Measurements from ENCODE around the gene SLC5A1. TPM values are rescaled to one million over a fixed set of nuclear protein-coding genes. Genes with fewer than 3 reads are reported as not detected.

Gene SLC5A1
- total and polyA plus RNA-seq, 2 experiments from 2014 or later = 0.03 TPM; not detected in 1

- no peaks in the 10 kb centered on the region for H3K79me2 ChIP-seq (replicated peaks; ENCODE audit: insufficient read depth)
- no peak overlapping the region for H3K27ac ChIP-seq (ENCODE audit: low read depth)
- peaks cover 6% of the 10 kb centered on the region; the same call in 2 of the 3 replicates for H3K4me1 Mint-ChIP-seq
- H3F3A ChIP-seq (replicated peaks; ENCODE audit: low read depth) = no peaks in the 10 kb centered on the region
- H3K27ac Mint-ChIP-seq = no peak overlapping the region
- no peaks in the 10 kb centered on the region for H4K20me1 ChIP-seq (replicated peaks; ENCODE audit: insufficient read depth)
- H3K4me3 Mint-ChIP-seq = no peak overlapping the region
- no peak overlapping the region for H3K4me2 ChIP-seq
- peaks cover 3% of the 10 kb centered on the region for H3K27me3 Mint-ChIP-seq (ENCODE audit: insufficient read depth, low read depth, poor library complexity)
- H3K4me3 ChIP-seq = no peak overlapping the region
- H3K36me3 ChIP-seq (ENCODE audit: insufficient read depth) = no peaks in the 10 kb centered on the region
- no peak for DNase-seq (ENCODE audit: low spot score)
- H3K9me2 ChIP-seq (ENCODE audit: insufficient read depth) = no peaks in the 10 kb centered on the region
- no peaks in the 10 kb centered on the region for H3K9me3 Mint-ChIP-seq
- no peak overlapping the region for H2AFZ ChIP-seq
- TF ChIP-seq POLR2AphosphoS5 (IDR thresholded peaks at IDR 0.05; ENCODE audit: low read depth) (no peak), STAT1 (IDR thresholded peaks at IDR 0.05; ENCODE audit: unreplicated experiment) (no peak), CTCF (conservative IDR thresholded peaks at IDR 0.05; ENCODE audit: low read depth in 2 of 2) (no peak), EZH2 (IDR thresholded peaks at IDR 0.05; ENCODE audit: low read depth, unreplicated experiment) (no peak), ZNF462 (CRISPR knock-in tag; IDR thresholded peaks at IDR 0.05) (no peak), CREB1 (CRISPR knock-in tag; IDR thresholded peaks at IDR 0.05; ENCODE audit: low read depth) (no peak), ZNF331 (CRISPR knock-in tag; IDR thresholded peaks at IDR 0.05; ENCODE audit: low read depth) (no peak), JUNB (IDR thresholded peaks at IDR 0.05; ENCODE audit: unreplicated experiment) (no peak), NANOG (IDR thresholded peaks at IDR 0.05; ENCODE audit: borderline replicate concordance) (no peak), ZNF114 (CRISPR knock-in tag; IDR thresholded peaks at IDR 0.05) (no peak), EZH2phosphoT487 (IDR thresholded peaks at IDR 0.05; ENCODE audit: unreplicated experiment) (no peak)
- ATAC-seq = no peak
- no peaks in the 10 kb centered on the region for H3K36me3 Mint-ChIP-seq (ENCODE audit: low read depth)
- H3K4me1 ChIP-seq (ENCODE audit: insufficient read depth) = no peaks in the 10 kb centered on the region
- no peaks in the 10 kb centered on the region for H3K27me3 ChIP-seq (ENCODE audit: insufficient read depth)
Measured at GRCh38 chr22:32082331-32082730, 39.3 kb downstream of the SLC5A1 start.

All from GM23338 (cell line).